GM18511 (cell line): Measurements from ENCODE around the gene COMP.
A peak's percentile ranks its signal among the peaks of the same experiment; 100 is the strongest.
"Not testable (repeated sequence)": the region's sequence is repeated elsewhere in the genome, so short reads cannot be mapped to it uniquely, and the experiment has no call there.

Experiments
- ATAC-seq: cut with Tn5 transposase; IDR thresholded peaks from one replicate; pipeline ENCODE4 v1.9.1; 2021; ENCODE audit warnings: mild to moderate bottlenecking, moderate library complexity; ENCODE audit not compliant: unreplicated experiment

COMP gene

GRCh38 chr19:18790566-18791314, at the start of gene COMP:
COMP (minus strand) TSS chr19:18791305; CDS start chr19:18791269, 36 bp downstream.
- no peak for ATAC-seq

- no peak for ATAC-seq
Observed at GRCh38 chr19:18840288-18841267, 49.5 kb upstream of the COMP start.

- no peak for ATAC-seq
Observed at GRCh38 chr19:18839465-18840287, 48.6 kb upstream of the COMP start.

- no peak for ATAC-seq
Observed at GRCh38 chr19:18834644-18834984, 43.5 kb upstream of the COMP start.

- ATAC-seq: no peak
Observed at GRCh38 chr19:18833849-18834643, 42.9 kb upstream of the COMP start.

GRCh38 chr19:18833141-18833476, 42.0 kb upstream of the COMP start:
- no peak for ATAC-seq

- ATAC-seq: peak; percentile 48
Observed at GRCh38 chr19:18832306-18833140, 41.4 kb upstream of the COMP start.

- ATAC-seq: peak; percentile 70
Observed at GRCh38 chr19:18831524-18832305, 40.6 kb upstream of the COMP start, which contains the start of gene UPF1. UPF1 (plus strand) TSS chr19:18831959; CDS start chr19:18832210, 251 bp downstream.

GRCh38 chr19:18830488-18830887, 39.4 kb upstream of the COMP start:
- ATAC-seq: no peak

- no peak for ATAC-seq
Observed at GRCh38 chr19:18828786-18829185, 37.7 kb upstream of the COMP start.

GRCh38 chr19:18817574-18817973, 26.5 kb upstream of the COMP start:
- ATAC-seq: no peak

- ATAC-seq: not testable (repeated sequence)
Observed at GRCh38 chr19:18816645-18817044, 25.5 kb upstream of the COMP start.

GRCh38 chr19:18815673-18816072, 24.6 kb upstream of the COMP start:
- no peak for ATAC-seq

- ATAC-seq: no peak
Observed at GRCh38 chr19:18814063-18814462, 23.0 kb upstream of the COMP start.

GRCh38 chr19:18811638-18812037, 20.5 kb upstream of the COMP start:
- not testable (repeated sequence) for ATAC-seq

GRCh38 chr19:18809149-18809868, 18.2 kb upstream of the COMP start:
- ATAC-seq: no peak

GRCh38 chr19:18807861-18808331, 16.8 kb upstream of the COMP start:
- no peak for ATAC-seq

- ATAC-seq: no peak
Observed at GRCh38 chr19:18804643-18805042, 13.5 kb upstream of the COMP start.
